Germinal center (tissue), 1 donor: ENCODE data around the gene OR5H14.

Experiments
- DNase-seq: peaks from one replicate; pipeline ENCODE4 v3.0.0; 2012; ENCODE audit warnings: mixed read lengths, low spot score

The OR5H14 gene

DNA sequence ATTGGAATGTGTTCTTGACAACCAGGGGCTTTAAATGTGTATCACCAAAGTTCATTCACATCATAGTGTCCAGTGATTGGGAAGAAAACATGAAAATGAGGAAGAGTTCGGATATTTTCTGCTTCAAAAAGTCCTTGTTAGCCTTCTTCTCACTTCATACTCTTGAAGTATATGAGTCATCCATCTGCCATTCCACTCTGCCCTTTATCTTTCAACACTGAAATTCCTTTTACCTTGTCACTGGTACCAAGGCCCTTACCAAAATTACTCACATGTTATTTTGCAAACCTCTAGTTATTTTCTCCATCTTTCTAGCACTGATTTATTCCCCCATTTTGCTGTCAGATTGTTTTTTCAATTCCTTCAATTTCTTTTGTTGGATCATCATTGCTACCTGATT lies 51.7 kb downstream of the OR5H14 start:
- no peak for DNase-seq
